Pons (tissue), 1 donor: ENCODE measurements around the gene ZDHHC16.
"Not testable (repeated sequence)": the region's sequence is repeated elsewhere in the genome, so short reads cannot be mapped to it uniquely, and the experiment has no call there.

Source experiments
- DNase-seq: peaks from one replicate; pipeline ENCODE4 v3.0.0-alpha.2; 2016; ENCODE audit warnings: low spot score

The ZDHHC16 gene

GRCh38 chr10:97434557-97434956 is 11.4 kb upstream of the ZDHHC16 start:
- DNase-seq: no peak

- DNase-seq: no peak
Observed at GRCh38 chr10:97435211-97435610, 10.8 kb upstream of the ZDHHC16 start.

- DNase-seq: no peak
Observed at GRCh38 chr10:97442277-97442676, 3.7 kb upstream of the ZDHHC16 start.

GRCh38 chr10:97444212-97444611 is 1.8 kb upstream of the ZDHHC16 start:
- DNase-seq: no peak

- no peak for DNase-seq
Observed at GRCh38 chr10:97445357-97445721, 636 bp upstream of the ZDHHC16 start.

- no peak for DNase-seq
Observed at GRCh38 chr10:97450828-97451227, 4.9 kb downstream of the ZDHHC16 start.

GRCh38 chr10:97451605-97452004 is 5.6 kb downstream of the ZDHHC16 start:
- no peak for DNase-seq

- DNase-seq: no peak
Observed at GRCh38 chr10:97452352-97452751, 6.4 kb downstream of the ZDHHC16 start.

- no peak for DNase-seq
Observed at GRCh38 chr10:97454330-97455036, 8.5 kb downstream of the ZDHHC16 start.

GRCh38 chr10:97456034-97456685 is 10.2 kb downstream of the ZDHHC16 start:
- no peak for DNase-seq

- DNase-seq: no peak
Observed at GRCh38 chr10:97456686-97457065, 10.7 kb downstream of the ZDHHC16 start.

GRCh38 chr10:97459111-97459510 is 13.1 kb downstream of the ZDHHC16 start:
- DNase-seq: no peak

- no peak for DNase-seq
Observed at GRCh38 chr10:97459933-97460332, 14.0 kb downstream of the ZDHHC16 start.

GRCh38 chr10:97462309-97462708 is 16.3 kb downstream of the ZDHHC16 start:
- DNase-seq: no peak

GRCh38 chr10:97463363-97464132 is 17.6 kb downstream of the ZDHHC16 start:
- peak; percentile 64 for DNase-seq

GRCh38 chr10:97464226-97464625 is 18.3 kb downstream of the ZDHHC16 start:
- DNase-seq: no peak

GRCh38 chr10:97465982-97466381 is 20.0 kb downstream of the ZDHHC16 start:
- no peak for DNase-seq

GRCh38 chr10:97466755-97467154 is 20.8 kb downstream of the ZDHHC16 start:
- no peak for DNase-seq

GRCh38 chr10:97468162-97468561 is 22.2 kb downstream of the ZDHHC16 start:
- DNase-seq: no peak

GRCh38 chr10:97468781-97469180 is 22.8 kb downstream of the ZDHHC16 start:
- not testable (repeated sequence) for DNase-seq

GRCh38 chr10:97474918-97475317 is 28.9 kb downstream of the ZDHHC16 start:
- DNase-seq: no peak

- no peak for DNase-seq
Observed at GRCh38 chr10:97475936-97476594, 30.1 kb downstream of the ZDHHC16 start.

- not testable (repeated sequence) for DNase-seq
Observed at GRCh38 chr10:97479410-97479809, 33.4 kb downstream of the ZDHHC16 start.
